HG03575 (cell line): ENCODE data around the gene CSF1R.
"Not testable (repeated sequence)": the region's sequence is repeated elsewhere in the genome, so short reads cannot be mapped to it uniquely, and the experiment has no call there.

ENCODE experiments used
- ATAC-seq: cut with Tn5 transposase; IDR thresholded peaks from one replicate; pipeline ENCODE4 v1.9.1; 2021; ENCODE audit not compliant: unreplicated experiment, insufficient number of reproducible peaks, low FRiP score; ENCODE audit errors: extremely low read depth

Gene CSF1R

DNA sequence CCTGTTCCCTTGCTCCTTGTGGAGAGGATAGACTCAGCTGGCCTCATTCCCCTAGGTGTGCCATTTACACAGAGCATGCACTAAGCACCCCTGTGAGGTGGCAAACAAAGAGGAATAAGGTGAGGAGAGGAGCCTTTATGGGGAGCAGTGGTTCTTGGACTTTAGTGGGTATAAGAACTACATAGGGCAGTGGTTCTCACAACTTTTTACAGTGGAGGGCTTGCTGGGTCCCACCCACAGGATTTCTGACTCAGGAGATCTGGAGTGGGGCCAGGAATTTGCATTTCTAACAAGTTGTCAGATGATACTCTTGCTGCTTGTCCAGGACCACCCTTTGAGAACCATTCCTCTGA lies 42.0 kb downstream of the CSF1R start:
- no peak for ATAC-seq

GRCh38 chr5:150043657-150044328 lies 42.6 kb downstream of the CSF1R start:
- ATAC-seq: no peak

GRCh38 chr5:150042459-150042858 lies 43.9 kb downstream of the CSF1R start:
- ATAC-seq: no peak

GRCh38 chr5:150038547-150038946 lies 47.8 kb downstream of the CSF1R start:
- no peak for ATAC-seq

- ATAC-seq: no peak
These were observed 49.8 kb downstream of the CSF1R start for GRCh38 chr5:150036513-150036912.

GRCh38 chr5:150035139-150035895 lies 51.0 kb downstream of the CSF1R start:
- ATAC-seq: no peak

- no peak for ATAC-seq
These were observed 51.7 kb downstream of the CSF1R start for GRCh38 chr5:150034662-150035061.

GRCh38 chr5:150033334-150033733 lies 53.0 kb downstream of the CSF1R start:
- no peak for ATAC-seq

DNA sequence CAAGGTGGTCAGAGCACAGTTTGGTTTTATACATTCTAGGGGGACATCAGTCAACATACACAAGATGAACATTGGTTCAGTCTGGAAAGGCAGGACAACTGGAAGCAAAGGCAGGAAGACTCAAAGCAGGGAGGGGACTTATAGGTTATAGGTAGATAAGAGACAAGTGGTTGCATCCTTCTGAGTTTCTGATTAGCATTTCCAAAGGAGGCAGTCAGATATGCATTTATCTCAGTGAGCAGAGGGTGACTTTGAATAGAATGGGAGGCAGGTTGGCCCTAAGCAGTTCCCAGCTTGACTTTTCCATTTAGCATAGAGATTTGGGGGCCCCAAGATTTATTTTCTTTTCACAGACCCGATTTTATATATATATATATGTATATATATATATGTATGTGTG lies 58.3 kb downstream of the CSF1R start:
- ATAC-seq: not testable (repeated sequence)

DNA sequence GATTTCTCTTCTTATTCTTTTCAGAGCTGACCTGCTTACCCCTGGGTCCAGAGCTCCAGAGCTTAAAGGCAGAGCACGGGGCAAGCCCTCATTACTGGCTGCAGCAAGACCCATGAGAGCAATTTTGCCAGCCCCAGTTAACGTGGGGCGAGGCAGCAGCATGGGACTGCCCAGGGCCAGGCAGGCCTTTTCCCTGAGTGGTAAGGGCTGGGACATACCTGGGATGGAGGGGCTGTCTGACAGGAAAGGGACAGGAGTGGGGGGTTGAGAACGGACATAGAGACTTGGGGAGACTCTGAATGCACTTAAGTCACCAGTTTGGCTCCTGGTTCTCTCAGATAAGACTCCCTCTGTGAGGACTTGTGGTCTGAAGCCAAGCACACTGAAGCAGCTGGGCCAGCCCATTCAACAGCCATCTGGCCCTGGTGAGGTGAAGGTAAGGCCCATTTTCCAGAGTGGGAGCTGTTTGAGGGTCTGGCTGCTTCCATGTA lies 59.6 kb downstream of the CSF1R start:
- no peak for ATAC-seq

DNA sequence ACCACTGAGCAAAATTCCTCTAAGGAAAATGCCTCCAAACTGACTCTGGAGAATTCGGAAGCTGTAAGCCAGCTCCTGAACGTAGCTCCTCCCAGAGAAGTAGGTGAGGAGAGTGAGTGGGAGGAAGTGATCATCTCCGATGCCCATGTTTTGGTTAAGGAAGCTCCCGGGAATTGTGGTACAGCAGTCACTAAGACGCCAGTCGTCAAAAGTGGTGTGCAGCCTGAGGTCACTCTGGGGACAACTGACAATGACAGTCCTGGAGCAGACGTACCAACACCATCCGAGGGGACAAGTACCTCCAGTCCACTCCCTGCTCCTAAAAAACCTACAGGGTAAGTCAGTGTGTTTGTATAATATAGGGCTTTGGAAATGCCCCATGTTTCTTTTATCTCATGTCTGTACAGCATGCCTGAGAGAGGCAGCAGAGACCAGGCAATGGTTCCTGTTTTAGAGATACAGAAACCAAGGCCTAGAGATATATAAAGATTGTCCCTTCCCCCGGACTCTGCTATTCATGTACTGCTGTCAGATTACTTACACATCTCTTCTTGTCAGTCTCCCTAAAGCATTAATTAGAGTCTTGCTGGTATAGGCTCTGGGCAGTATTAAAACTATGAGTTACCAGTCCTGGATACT lies 61.9 kb downstream of the CSF1R start:
- ATAC-seq: no peak

DNA sequence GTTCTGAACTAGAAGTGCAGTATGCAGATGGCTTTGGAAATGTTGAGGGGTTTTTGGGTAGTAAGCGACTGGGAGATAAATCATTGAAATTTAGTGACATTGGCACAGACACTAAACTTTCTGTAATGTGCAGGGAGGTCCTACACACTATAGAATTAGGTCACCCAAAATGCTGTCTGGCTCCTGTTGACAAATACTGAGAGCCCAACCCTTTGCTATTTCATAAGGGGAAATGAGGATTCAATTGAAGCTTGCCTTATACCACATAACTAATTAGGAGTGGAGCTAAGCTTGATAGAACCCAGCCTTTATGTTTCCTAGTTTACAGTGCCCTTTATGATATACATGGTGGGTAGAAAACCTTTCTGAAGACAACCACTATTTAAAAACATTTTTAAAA lies 63.2 kb downstream of the CSF1R start:
- ATAC-seq: no peak

GRCh38 chr5:150022681-150023080 lies 63.7 kb downstream of the CSF1R start:
- no peak for ATAC-seq

DNA sequence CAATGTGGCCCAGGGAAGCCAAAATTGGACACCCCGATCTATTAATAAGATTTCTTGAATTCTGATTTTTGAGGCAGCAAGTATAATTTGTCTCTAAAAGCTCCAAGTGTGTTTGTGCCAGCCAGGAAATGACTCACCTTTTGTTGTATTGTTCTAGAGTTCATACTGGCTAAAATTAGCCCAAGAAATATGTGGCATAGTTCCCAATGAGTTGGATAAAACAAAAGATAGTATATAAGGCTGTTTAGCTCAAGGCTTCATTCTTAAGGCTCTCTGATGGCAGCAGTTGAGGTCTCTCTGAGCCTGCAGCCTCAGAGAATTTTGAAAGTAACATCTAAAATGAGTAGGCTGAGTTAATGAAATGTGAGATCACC lies 64.2 kb downstream of the CSF1R start:
- ATAC-seq: no peak

- ATAC-seq: no peak
These were observed 64.7 kb downstream of the CSF1R start for GRCh38 chr5:150021491-150022157.

DNA sequence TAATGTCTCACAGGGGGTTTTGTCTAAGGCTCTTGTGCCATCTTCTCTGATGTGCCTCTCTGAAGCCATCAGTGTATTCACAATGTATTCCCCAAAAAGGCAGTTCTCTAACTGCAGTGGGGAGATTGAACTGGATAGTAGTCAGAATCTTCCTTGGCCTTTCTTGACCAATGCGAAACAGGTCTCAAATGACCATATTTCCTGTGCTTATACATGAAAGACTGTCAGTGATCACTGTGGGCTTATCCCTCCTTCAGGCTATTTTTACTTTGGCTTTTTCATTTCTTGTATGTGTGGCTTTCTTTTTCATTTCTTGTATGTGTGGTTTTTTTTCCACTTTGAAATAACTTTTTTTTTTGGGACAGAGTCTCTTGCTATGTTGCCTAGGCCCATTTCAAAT lies 66.1 kb downstream of the CSF1R start:
- ATAC-seq: no peak

- ATAC-seq: no peak
These were observed 68.9 kb downstream of the CSF1R start for GRCh38 chr5:150017226-150018005.

DNA sequence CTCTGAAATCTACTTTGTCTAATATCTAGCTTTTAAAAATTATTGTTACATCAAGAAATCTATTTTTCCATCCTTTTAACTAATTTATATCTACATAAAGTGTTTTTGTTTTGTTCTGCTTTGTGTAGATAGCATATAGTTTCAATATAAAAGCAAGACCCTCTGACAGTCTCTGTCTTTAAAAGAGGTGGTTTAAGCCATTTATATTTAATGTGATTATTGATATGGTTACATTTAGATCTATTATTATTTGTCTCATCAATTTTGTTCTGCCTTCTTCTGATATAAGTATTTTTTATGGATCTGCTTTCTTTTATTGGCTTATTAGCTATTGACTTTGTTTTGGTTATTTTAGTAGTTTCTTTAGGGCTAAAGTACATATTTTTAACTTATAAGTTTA lies 69.8 kb downstream of the CSF1R start:
- no peak for ATAC-seq

GRCh38 chr5:150015415-150015814 lies 70.9 kb downstream of the CSF1R start:
- ATAC-seq: no peak
